Hepatocyte (in vitro differentiated cells): ENCODE measurements around the gene SSBP3. TPM values are rescaled to one million over a fixed set of nuclear protein-coding genes. Genes with fewer than 3 reads are reported as not detected.
A peak's percentile ranks its signal among the peaks of the same experiment; 100 is the strongest.

ENCODE experiments used
- DNase-seq: peaks from one replicate; pipeline ENCODE4 v3.0.0-alpha.2; 2016; ENCODE audit warnings: low spot score
- H2AFZ ChIP-seq: fragments of 200-600 bp; sonication (generic); 2 replicates; pipeline ENCODE4 v1.6.0; 2016; ENCODE audit warnings: antibody characterized with exemption, mild to moderate bottlenecking
- H3K27ac ChIP-seq: fragments of 200-600 bp; sonication (generic); 2 replicates; pipeline ENCODE4 v1.5.1; 2016; ENCODE audit warnings: mild to moderate bottlenecking
- H3K27me3 ChIP-seq: fragments of 200-600 bp; sonication (generic); 2 replicates; pipeline ENCODE4 v1.6.1; 2016
- H3K36me3 ChIP-seq: fragments of 200-600 bp; sonication (generic); replicated peaks from 2 replicates; pipeline ENCODE4 v1.5.1; 2016; ENCODE audit warnings: low read depth; ENCODE audit not compliant: insufficient read depth
- H3K4me1 ChIP-seq: fragments of 200-600 bp; sonication (generic); 2 replicates; pipeline ENCODE4 v1.5.1; 2016; ENCODE audit warnings: mild to moderate bottlenecking, moderate library complexity; ENCODE audit not compliant: insufficient read depth
- H3K4me2 ChIP-seq: fragments of 200-600 bp; sonication (generic); 2 replicates; pipeline ENCODE4 v1.6.0; 2016
- H3K4me3 ChIP-seq: fragments of 200-600 bp; sonication (generic); 2 replicates; pipeline ENCODE4 v1.5.1; 2016; ENCODE audit warnings: mild to moderate bottlenecking
- H3K79me2 ChIP-seq: fragments of 200-600 bp; sonication (generic); 2 replicates; pipeline ENCODE4 v1.6.0; 2017; ENCODE audit warnings: mild to moderate bottlenecking
- H3K9me2 ChIP-seq: fragments of 200-600 bp; sonication (generic); replicated peaks from 2 replicates; pipeline ENCODE4 v1.6.0; 2017; ENCODE audit warnings: mild to moderate bottlenecking; ENCODE audit not compliant: insufficient read depth
- H3K9me3 ChIP-seq: fragments of 200-600 bp; sonication (generic); 2 replicates; pipeline ENCODE4 v1.5.1; 2016; ENCODE audit warnings: low read depth, mild to moderate bottlenecking
- H4K20me1 ChIP-seq: fragments of 200-600 bp; sonication (generic); 2 replicates; pipeline ENCODE4 v1.6.0; 2016; ENCODE audit warnings: mild to moderate bottlenecking; ENCODE audit not compliant: insufficient read depth, poor library complexity, severe bottlenecking
- EZH2 ChIP-seq: fragments of 200-600 bp; sonication (generic); IDR thresholded peaks from 2 replicates; pipeline ENCODE4 v1.6.1; 2016; ENCODE audit warnings: antibody characterized with exemption, mild to moderate bottlenecking, borderline replicate concordance
- EZH2phosphoT487 ChIP-seq: fragments of 200-600 bp; sonication (generic); IDR thresholded peaks from one replicate; pipeline ENCODE4 v1.6.1; 2018; ENCODE audit warnings: antibody characterized with exemption, mild to moderate bottlenecking, low read depth, moderate library complexity; ENCODE audit not compliant: unreplicated experiment, severe bottlenecking
- WGBS: methylation state at CpG from one replicate; pipeline ENCODE4 v1.1.6; 2016; ENCODE audit warnings: low lambda C conversion rate; ENCODE audit errors: missing lambda C conversion rate; 5-methylcytosine and 5-hydroxymethylcytosine counted together
- polyA plus RNA-seq: library from polyadenylated mRNA; unstranded; fragments of >200 nt; fragmentation: Nextera tagmentation; extraction: Ambion mirVana; gene quantifications from 2 replicates; pipeline ENCODE4 v1.2.1, GENCODE V29; 2016
- total RNA-seq: library from RNA; depleted of rRNA; stranded (reverse); fragments of >200 nt; gene quantifications from 2 replicates; pipeline ENCODE4 v1.2.3, GENCODE V29; 2014
- TF ChIP-seq, protein P1 (sequence below): fragments of 200-600 bp; sonication (generic); IDR thresholded peaks from 2 replicates; pipeline ENCODE4 v1.5.1; 2016; ENCODE audit warnings: antibody characterized with exemption, mild to moderate bottlenecking; ENCODE audit not compliant: poor library complexity

The SSBP3 gene
- total and polyA plus RNA-seq, 2 experiments from 2014 or later = 25.8 to 47.2 TPM

DNA sequence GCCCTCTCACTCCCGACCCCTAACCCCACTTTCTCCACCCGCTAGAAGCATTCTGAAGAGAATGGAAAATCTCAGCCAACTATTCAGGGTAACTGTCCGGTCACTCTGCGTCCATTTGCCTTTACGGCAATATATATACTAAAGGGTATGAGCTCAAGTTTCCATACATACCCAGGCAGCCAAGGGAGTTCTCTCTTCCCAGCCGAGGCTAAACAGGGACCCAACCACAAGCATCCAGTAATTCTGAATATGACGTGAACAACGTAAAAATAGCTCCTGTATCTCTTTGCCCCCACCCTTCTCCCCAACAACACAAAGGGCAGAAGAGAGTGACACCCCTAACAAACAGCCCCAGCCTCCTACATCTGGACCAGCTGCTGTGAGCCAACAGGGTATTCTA lies 67.7 kb downstream of the SSBP3 start:
- DNase-seq = no peak
- WGBS = 63% methylated on average over 8 of the region's 8 CpGs
- Histone ChIP-seq H3K79me2 (peaks cover 87% of the 10 kb centered on the region), H2AFZ (no peak overlapping the region), H3K9me3 (no peaks in the 10 kb centered on the region), H3K4me1 (peaks cover 56% of the 10 kb centered on the region), H3K4me2 (no peak overlapping the region), H4K20me1 (peaks cover 15% of the 10 kb centered on the region), H3K27me3 (no peaks in the 10 kb centered on the region), H3K4me3 (no peak overlapping the region), H3K36me3 (no peaks in the 10 kb centered on the region), H3K27ac (peak overlapping the region; percentile 60), H3K9me2 (no peaks in the 10 kb centered on the region)
- TF ChIP-seq EZH2 (no peak), EZH2phosphoT487 (no peak)
- TF ChIP-seq, protein P1, sequence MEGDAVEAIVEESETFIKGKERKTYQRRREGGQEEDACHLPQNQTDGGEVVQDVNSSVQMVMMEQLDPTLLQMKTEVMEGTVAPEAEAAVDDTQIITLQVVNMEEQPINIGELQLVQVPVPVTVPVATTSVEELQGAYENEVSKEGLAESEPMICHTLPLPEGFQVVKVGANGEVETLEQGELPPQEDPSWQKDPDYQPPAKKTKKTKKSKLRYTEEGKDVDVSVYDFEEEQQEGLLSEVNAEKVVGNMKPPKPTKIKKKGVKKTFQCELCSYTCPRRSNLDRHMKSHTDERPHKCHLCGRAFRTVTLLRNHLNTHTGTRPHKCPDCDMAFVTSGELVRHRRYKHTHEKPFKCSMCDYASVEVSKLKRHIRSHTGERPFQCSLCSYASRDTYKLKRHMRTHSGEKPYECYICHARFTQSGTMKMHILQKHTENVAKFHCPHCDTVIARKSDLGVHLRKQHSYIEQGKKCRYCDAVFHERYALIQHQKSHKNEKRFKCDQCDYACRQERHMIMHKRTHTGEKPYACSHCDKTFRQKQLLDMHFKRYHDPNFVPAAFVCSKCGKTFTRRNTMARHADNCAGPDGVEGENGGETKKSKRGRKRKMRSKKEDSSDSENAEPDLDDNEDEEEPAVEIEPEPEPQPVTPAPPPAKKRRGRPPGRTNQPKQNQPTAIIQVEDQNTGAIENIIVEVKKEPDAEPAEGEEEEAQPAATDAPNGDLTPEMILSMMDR = no peak

DNA sequence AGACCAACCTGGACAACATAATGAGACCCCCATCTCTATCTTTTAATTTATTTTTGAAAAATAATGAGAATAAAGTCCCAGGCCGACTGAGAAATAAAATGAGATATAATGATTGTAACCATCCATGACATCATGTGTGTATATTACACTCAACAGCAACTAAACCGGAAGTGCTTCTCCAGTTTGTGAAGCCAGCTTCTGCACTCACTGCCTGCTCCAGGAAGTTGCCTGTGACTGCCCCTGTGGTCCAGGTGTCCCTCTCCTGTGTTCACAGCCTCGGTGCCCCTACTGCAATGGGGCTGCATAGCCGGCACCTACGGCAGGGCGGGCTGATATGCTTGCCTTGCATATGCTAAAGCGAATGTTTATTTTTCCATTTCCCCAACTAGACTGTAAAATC lies 68.3 kb downstream of the SSBP3 start:
- Histone ChIP-seq H3K4me3 (no peak overlapping the region), H3K9me2 (no peaks in the 10 kb centered on the region), H3K4me1 (peaks cover 56% of the 10 kb centered on the region), H3K4me2 (no peak overlapping the region), H2AFZ (no peak overlapping the region), H3K79me2 (peaks cover 87% of the 10 kb centered on the region), H3K27ac (peak overlapping the region; percentile 60), H3K27me3 (no peaks in the 10 kb centered on the region), H4K20me1 (peaks cover 15% of the 10 kb centered on the region), H3K9me3 (no peaks in the 10 kb centered on the region), H3K36me3 (no peaks in the 10 kb centered on the region)
- WGBS = 70% methylated on average over 7 of the region's 7 CpGs
- TF ChIP-seq EZH2phosphoT487 = no peak
- TF ChIP-seq, protein P1 = no peak
- TF ChIP-seq EZH2 = no peak
- DNase-seq = no peak

DNA sequence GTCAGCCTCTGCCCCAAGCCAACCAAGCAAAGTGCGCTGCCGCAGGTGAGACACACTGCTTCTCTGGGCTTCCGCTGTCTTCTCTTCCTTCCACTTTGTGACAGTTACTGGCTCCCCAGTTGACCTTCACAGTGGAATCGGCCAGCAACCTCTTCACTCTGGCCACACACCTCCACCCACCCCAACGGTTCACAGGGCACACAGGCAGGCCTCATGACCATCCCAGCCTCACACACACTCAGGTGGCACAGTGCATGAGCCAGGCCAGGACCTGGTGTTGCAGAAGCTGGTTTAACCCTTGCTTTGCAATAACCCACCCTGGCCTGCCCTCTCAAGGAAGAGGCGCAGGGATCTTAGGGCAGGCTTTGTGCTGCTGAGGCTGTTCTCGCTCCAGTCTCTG lies 69.2 kb downstream of the SSBP3 start:
- Histone ChIP-seq H3K79me2 (peaks cover 87% of the 10 kb centered on the region), H3K27ac (peak overlapping the region; percentile 96), H3K9me3 (no peaks in the 10 kb centered on the region), H3K9me2 (no peaks in the 10 kb centered on the region), H3K36me3 (no peaks in the 10 kb centered on the region), H3K4me2 (no peak overlapping the region), H2AFZ (no peak overlapping the region), H4K20me1 (peaks cover 11% of the 10 kb centered on the region), H3K27me3 (no peaks in the 10 kb centered on the region), H3K4me3 (no peak overlapping the region), H3K4me1 (peaks cover 57% of the 10 kb centered on the region)
- 97% methylated on average over 7 of the region's 7 CpGs for WGBS
- TF ChIP-seq, protein P1 = no peak
- TF ChIP-seq EZH2 = no peak
- no peak for TF ChIP-seq EZH2phosphoT487
- no peak for DNase-seq

DNA sequence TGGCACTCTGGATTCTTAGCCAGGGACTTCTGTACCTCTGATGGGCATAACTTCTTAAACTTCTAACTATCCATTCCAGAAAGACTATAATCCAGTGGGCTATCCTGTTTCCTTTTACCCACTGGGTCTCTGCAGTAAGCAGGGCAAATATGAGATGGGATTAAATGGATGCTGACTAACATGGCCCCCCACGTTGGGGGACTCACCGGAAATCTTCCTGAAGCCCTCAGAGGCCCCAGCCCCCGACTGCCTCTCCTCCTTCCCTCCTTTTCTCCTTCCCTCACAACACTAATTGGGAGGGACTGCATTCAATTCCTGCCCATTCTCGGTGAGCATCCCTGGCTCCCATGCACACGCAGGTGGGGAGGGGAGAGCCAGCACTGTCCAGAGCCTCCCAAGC lies 70.1 kb downstream of the SSBP3 start:
- Histone ChIP-seq H3K79me2 (peaks cover 87% of the 10 kb centered on the region), H4K20me1 (peaks cover 13% of the 10 kb centered on the region), H3K27ac (peak overlapping the region; percentile 96), H3K9me3 (no peaks in the 10 kb centered on the region), H3K4me3 (no peak overlapping the region), H2AFZ (no peak overlapping the region), H3K27me3 (no peaks in the 10 kb centered on the region), H3K9me2 (no peaks in the 10 kb centered on the region), H3K4me2 (peak overlapping the region; percentile 67), H3K4me1 (peaks cover 66% of the 10 kb centered on the region), H3K36me3 (no peaks in the 10 kb centered on the region)
- WGBS = 43% methylated on average over 5 of the region's 5 CpGs
- no peak for DNase-seq
- no peak for TF ChIP-seq EZH2
- no peak for TF ChIP-seq EZH2phosphoT487
- TF ChIP-seq, protein P1 = no peak
